Testis (tissue), 5 donors: ENCODE measurements around the gene GPX7. TPM values are rescaled to one million over a fixed set of nuclear protein-coding genes. Genes with fewer than 3 reads are reported as not detected.

ENCODE experiments used
- DNase-seq: peaks from one replicate; pipeline ENCODE4 v3.0.0-alpha.2; 2019
- H3K27ac ChIP-seq, 2 donors: fragments of 200-600 bp; sonication (generic); one replicate each; pipeline ENCODE4 v1.5.1; 2019
- H3K27me3 ChIP-seq: fragments of 200-600 bp; sonication (generic); one replicate; pipeline ENCODE4 v1.5.1; 2019
- H3K36me3 ChIP-seq: fragments of 200-600 bp; sonication (generic); one replicate; pipeline ENCODE4 v1.5.1; 2017; ENCODE audit warnings: low read depth; ENCODE audit errors: missing control alignments
- H3K4me1 ChIP-seq: fragments of 200-600 bp; sonication (generic); one replicate; pipeline ENCODE4 v1.5.1; 2019
- H3K4me3 ChIP-seq, 2 donors: fragments of 200-600 bp; sonication (generic); one replicate each; pipeline ENCODE4 v1.5.1; 2017 to 2019
- H3K9me3 ChIP-seq: fragments of 200-600 bp; sonication (generic); one replicate; pipeline ENCODE4 v1.5.1; 2017
- CTCF ChIP-seq, 3 experiments: fragments of 450-650 bp in 2 of 3; fragments of 200-600 bp in 1 of 3; sonication (generic) in 1 of 3; IDR thresholded peaks; one replicate each; pipeline ENCODE4 v1.5.1; 2016 to 2019; ENCODE audit warnings: antibody characterized with exemption in 3 of 3, mild to moderate bottlenecking in 2 of 3, moderate library complexity in 1 of 3
- POLR2A ChIP-seq: fragments of 450-650 bp; IDR thresholded peaks from one replicate; pipeline ENCODE4 v1.6.1; 2017; ENCODE audit warnings: antibody characterized with exemption, mild to moderate bottlenecking, moderate library complexity
- WGBS, 2 donors: methylation state at CpG; one replicate each; pipeline ENCODE4 v1.1.5; 2018; 5-methylcytosine and 5-hydroxymethylcytosine counted together
- intact Hi-C: fragments of 100-400 bp; cut with DNase I; formaldehyde crosslinking; loops from one replicate; pipeline ENCODE4 v1.15.1; 2023; ENCODE audit warnings: low total_unique reads
- long read RNA-seq, 2 donors: transcript quantifications; one replicate each; lab custom pipeline, GENCODE V29; 2026
- polyA plus RNA-seq: library from polyadenylated mRNA; stranded (reverse); fragments of 350-450 nt; fragmentation: Illumina TruSeq; extraction: RNeasy Lipid Tissue Mini Kit (QIAGEN cat#74804); gene quantifications from one replicate; pipeline ENCODE4 v1.2.3, GENCODE V29; 2014; ENCODE audit warnings: low read depth, low replicate concordance; ENCODE audit not compliant: insufficient read depth
- total RNA-seq, 2 donors: library from RNA; depleted of rRNA; stranded (reverse); fragments of >200 nt; gene quantifications; one replicate each; pipeline ENCODE4 v1.2.3, GENCODE V29; 2016

The GPX7 gene
- total RNA-seq (10 to 100 TPM; 23.2 to 26.6 TPM), polyA plus RNA-seq (14.5 TPM)
- long read RNA-seq, donor 1, transcript GPX7-201 (3 exons, 1,228 nt) = major isoform, 53 of 66 reads
- long read RNA-seq, donor 1, partial matches to known transcripts = 10 of 66 reads
- long read RNA-seq, donor 1, other reads (novel, unspliced or antisense) = 0 of 66 reads
- long read RNA-seq, donor 2, transcript GPX7-201 (3 exons, 1,228 nt) = major isoform, 30 of 31 reads
- long read RNA-seq, donor 2, partial matches to known transcripts = 0 of 31 reads
- long read RNA-seq, donor 2, other reads (novel, unspliced or antisense) = 0 of 31 reads

GRCh38 chr1:52601991-52602855 is at the start of gene GPX7:
Gene GPX7, plus strand, starts transcription at chr1:52602371. Its CDS starts 39 bp downstream, at chr1:52602410.
- Histone ChIP-seq H3K9me3 (no peaks in the 10 kb centered on the region), H3K4me3 (peak within 1 kb of the TSS; percentile 64 to 65), H3K27ac (peak within 1 kb of the TSS; percentile 72 to 92), H3K27me3 (no peaks in the 10 kb centered on the region), H3K36me3 (no peaks in the 10 kb centered on the region), H3K4me1 (peaks cover 17% of the 10 kb centered on the region)
- DNase-seq = peak; percentile 58
- no peak for TF ChIP-seq CTCF (IDR thresholded peaks at IDR 0.05)
- no peak for TF ChIP-seq POLR2A
- WGBS, 2 donors = 1 to 2% methylated on average over 33 to 91 of the region's 97 CpGs
- intact Hi-C loops = no loop called here

GRCh38 chr1:52552505-52553361 is 49.4 kb upstream of the GPX7 start, which contains the start of gene TUT4:
Gene TUT4, minus strand, starts transcription at chr1:52553092. Its CDS starts 26,812 bp downstream, at chr1:52526280.
- peak in 1 of 3 experiments; percentile 7 for TF ChIP-seq CTCF (IDR thresholded peaks at IDR 0.05)
- TF ChIP-seq POLR2A = no peak
- Histone ChIP-seq H3K36me3 (no peaks in the 10 kb centered on the region), H3K9me3 (no peaks in the 10 kb centered on the region), H3K4me1 (peaks cover 15% of the 10 kb centered on the region), H3K27ac (peak within 1 kb of the TSS; percentile 90 to 99), H3K4me3 (peak within 1 kb of the TSS; percentile 87 to 100), H3K27me3 (no peaks in the 10 kb centered on the region)
- DNase-seq = peak; percentile 85
- WGBS, 2 donors = 0 to 1% methylated on average over 18 to 53 of the region's 68 CpGs
- intact Hi-C loops = no loop called here

GRCh38 chr1:52553362-52554266 is 48.6 kb upstream of the GPX7 start:
- Histone ChIP-seq H3K36me3 (no peaks in the 10 kb centered on the region), H3K4me3 (peak overlapping the region; percentile 87 to 100), H3K27me3 (no peaks in the 10 kb centered on the region), H3K9me3 (no peaks in the 10 kb centered on the region), H3K27ac (peak overlapping the region; percentile 90 to 99), H3K4me1 (peaks cover 15% of the 10 kb centered on the region)
- TF ChIP-seq CTCF (IDR thresholded peaks at IDR 0.05) (no peak), POLR2A (no peak)
- intact Hi-C loops = no loop called here
- WGBS, 2 donors = 3 to 9% methylated on average over 17 to 48 of the region's 66 CpGs
- DNase-seq = peak; percentile 92

GRCh38 chr1:52554267-52554640 is 47.9 kb upstream of the GPX7 start:
- whole genome bisulfite sequencing, 2 donors = 31 to 35% methylated on average over 6 of the region's 6 CpGs
- H3K36me3 ChIP-seq = no peaks in the 10 kb centered on the region
- peak overlapping the region in 1 of 2 donors; percentile 100 for H3K4me3 ChIP-seq
- H3K4me1 ChIP-seq = peaks cover 15% of the 10 kb centered on the region
- H3K9me3 ChIP-seq = no peaks in the 10 kb centered on the region
- TF ChIP-seq CTCF (IDR thresholded peaks at IDR 0.05) (no peak), POLR2A (no peak)
- intact Hi-C loops = no loop called here
- DNase-seq = no peak
- peak overlapping the region; percentile 90 to 99 for H3K27ac ChIP-seq
- H3K27me3 ChIP-seq = no peaks in the 10 kb centered on the region
